Pancreas (tissue), 10 donors: ENCODE data around the gene GCC1. TPM values are rescaled to one million over a fixed set of nuclear protein-coding genes. Genes with fewer than 3 reads are reported as not detected.

ENCODE experiments used
- ATAC-seq, 4 donors: fragments of 200-7000 bp; cut with Tn5 transposase; one replicate each; pipeline versions ENCODE4 v1.8.0 to v1.9.1; 2020; ENCODE audit warnings: mild to moderate bottlenecking in 4 of 4, moderate library complexity in 4 of 4
- DNase-seq, 6 donors: peaks; one replicate each; pipeline ENCODE4 v3.0.0-alpha.2; 2020
- FAIRE-seq: peaks from 2 replicates; lab custom pipeline; 2012; peaks lifted over from hg19 to GRCh38; lab: Jason Lieb, UNC
- H3K27ac ChIP-seq, 4 donors: fragments of 200-600 bp; sonication (generic); 1 replicate in 3 of 4; 2 replicates in 1 of 4; pipeline versions ENCODE4 v1.5.0 to v1.8.0; 2020
- H3K27me3 ChIP-seq, 4 donors: fragments of 200-600 bp; one replicate each; pipeline ENCODE4 v1.8.0; 2021
- H3K36me3 ChIP-seq, 3 donors: fragments of 200-600 bp; sonication (generic) in 1 of 3; one replicate each; pipeline versions ENCODE4 v1.5.0 to v1.8.0; 2020 to 2021
- H3K4me1 ChIP-seq, 3 donors: fragments of 200-600 bp; one replicate each; pipeline ENCODE4 v1.8.0; 2021
- H3K4me3 ChIP-seq, 4 donors: fragments of 200-600 bp; sonication (generic) in 2 of 4; one replicate each; pipeline versions ENCODE4 v1.5.0 to v1.8.0; 2020 to 2021
- H3K9me3 ChIP-seq, 4 donors: fragments of 200-600 bp; one replicate each; pipeline ENCODE4 v1.8.0; 2021
- CTCF ChIP-seq, 4 donors: fragments of 200-600 bp; sonication (generic) in 3 of 4; IDR thresholded peaks; one replicate each; pipeline versions ENCODE4 v1.5.0 to v1.8.0; 2021; ENCODE audit warnings: antibody characterized with exemption in 4 of 4
- WGBS, 2 donors: extraction: QIAGEN DNeasy Blood & Tissue Kit; methylation state at CpG; one replicate each; pipeline ENCODE4 v1.1.7; 2013; 5-methylcytosine and 5-hydroxymethylcytosine counted together
- intact Hi-C, 3 donors: fragments of 100-400 bp; cut with DNase I; formaldehyde crosslinking; loops; one replicate each; pipeline versions ENCODE4 v1.11.1 to v1.14.2; 2022
- polyA plus RNA-seq, 2 donors: library from polyadenylated mRNA; stranded (reverse); fragments of 200-250 nt; gene quantifications; one replicate each; pipeline ENCODE4 v1.2.3, GENCODE V29; 2013
- total RNA-seq, 6 donors: library from RNA; stranded (reverse); fragmentation: NEBNext Ultra II Directional in 4 of 6; extraction: Animal tissue kit (Norgen Biotek cat#: 25700) in 4 of 6; gene quantifications; one replicate each; pipeline versions ENCODE4 v1.2.1 to v1.2.4, GENCODE V29; 2021 to 2023
- donor health status: healthy with polysubstance abuse.
- donor health status: DM: no; HTN: no; CAD: no; lungs with moderate emphysema.
- donor health status: DM: no; HTN: no; CAD: no.
- donor health status: control.
- donor health status: control.
- donor health status: Bipolar disorder and iron deficiency.
- donor health status: DM: yes; HTN: yes; CAD: no.
- donor health status: DM: no; HTN: no; CAD: no.
- donor health status: DM: no; HTN: no; CAD: no.
- donor health status: DM: yes; HTN: yes; CAD: no.

Gene GCC1
- total and polyA plus RNA-seq, 8 donors, result 4.3 to 12.2 (median 6.7) TPM

- intact Hi-C loops, result no loop called here
- H3K27me3 ChIP-seq, result no peaks in the 10 kb centered on the region
- DNase-seq (no peak), FAIRE-seq (no peak), ATAC-seq (no peak)
- H3K4me3 ChIP-seq, result no peak overlapping the region
- H3K36me3 ChIP-seq, result no peaks in the 10 kb centered on the region
- H3K27ac ChIP-seq, result no peak overlapping the region
- TF ChIP-seq CTCF (IDR thresholded peaks at IDR 0.05), result no peak
- no peaks in the 10 kb centered on the region for H3K4me1 ChIP-seq
- no peaks in the 10 kb centered on the region for H3K9me3 ChIP-seq
Observed at GRCh38 chr7:127625331-127625730, 39.9 kb upstream of the GCC1 start.

GRCh38 chr7:127620406-127621233 is 35.2 kb upstream of the GCC1 start:
- 5% methylated on average over 24 of the region's 24 CpGs for WGBS, 2 donors
- ATAC-seq (peak in 2 of 4 donors; percentile 17 to 58), FAIRE-seq (no peak)

GRCh38 chr7:127619681-127620405 is 34.4 kb upstream of the GCC1 start:
- ATAC-seq (peak in 3 of 4 donors; percentile 34 to 76 (median 55)), DNase-seq (no peak), FAIRE-seq (no peak)
- peaks cover 0 to 8% (median 0%) of the 10 kb centered on the region in 4 donors for H3K27me3 ChIP-seq
- H3K27ac ChIP-seq, result no peak overlapping the region
- no peak for TF ChIP-seq CTCF (IDR thresholded peaks at IDR 0.05)
- WGBS, 2 donors, result 2 to 4% methylated on average over 27 of the region's 27 CpGs
- H3K36me3 ChIP-seq, result no peaks in the 10 kb centered on the region
- no peaks in the 10 kb centered on the region for H3K4me1 ChIP-seq
- H3K4me3 ChIP-seq, result no peak overlapping the region
- H3K9me3 ChIP-seq, result no peaks in the 10 kb centered on the region
- intact Hi-C loops, result no loop called here

More at GRCh38 chr7:127620406-127621233, 35.2 kb upstream of the GCC1 start:
- no peak for TF ChIP-seq CTCF (IDR thresholded peaks at IDR 0.05)
- no peak for DNase-seq
- H3K36me3 ChIP-seq, result no peaks in the 10 kb centered on the region
- no peaks in the 10 kb centered on the region for H3K9me3 ChIP-seq
- peaks cover 0 to 8% (median 0%) of the 10 kb centered on the region in 4 donors for H3K27me3 ChIP-seq
- intact Hi-C loops, result no loop called here
- no peaks in the 10 kb centered on the region for H3K4me1 ChIP-seq
- H3K4me3 ChIP-seq, result no peak overlapping the region
- no peak overlapping the region for H3K27ac ChIP-seq

- Histone ChIP-seq H3K36me3 (no peaks in the 10 kb centered on the region), H3K9me3 (no peaks in the 10 kb centered on the region), H3K27me3 (peaks cover 0 to 8% (median 0%) of the 10 kb centered on the region in 4 donors), H3K4me1 (no peaks in the 10 kb centered on the region), H3K27ac (no peak overlapping the region), H3K4me3 (no peak overlapping the region)
- DNase-seq, result no peak
- intact Hi-C loops, result no loop called here
- 48 to 55% methylated on average over 1 of the region's 1 CpG for WGBS, 2 donors
- ATAC-seq, result no peak
- no peak for FAIRE-seq
- no peak for TF ChIP-seq CTCF (IDR thresholded peaks at IDR 0.05)
Observed at GRCh38 chr7:127618775-127619174, 33.4 kb upstream of the GCC1 start.
